Gastroesophageal sphincter (tissue), 3 donors: ENCODE measurements around the gene DECR2.

ENCODE experiments used
- POLR2A ChIP-seq, 2 donors: fragments of 450-650 bp; IDR thresholded peaks; one replicate each; pipeline ENCODE4 v1.6.1; 2017; ENCODE audit warnings: antibody characterized with exemption in 2 of 2, mild to moderate bottlenecking in 2 of 2, moderate library complexity in 1 of 2
- POLR2AphosphoS5 ChIP-seq: sonication (generic); formaldehyde crosslinking; IDR thresholded peaks from one replicate; pipeline ENCODE4 v1.6.1; 2017; ENCODE audit warnings: antibody characterized with exemption
- TF ChIP-seq, protein P1 (sequence below), 4 experiments: fragments of 200-600 bp in 2 of 4; fragments of 450-650 bp in 2 of 4; sonication (generic) in 1 of 4; IDR thresholded peaks; one replicate each; pipeline ENCODE4 v1.5.1; 2017 to 2019; ENCODE audit warnings: antibody characterized with exemption in 4 of 4, mild to moderate bottlenecking in 2 of 4, moderate library complexity in 2 of 4

DNA sequence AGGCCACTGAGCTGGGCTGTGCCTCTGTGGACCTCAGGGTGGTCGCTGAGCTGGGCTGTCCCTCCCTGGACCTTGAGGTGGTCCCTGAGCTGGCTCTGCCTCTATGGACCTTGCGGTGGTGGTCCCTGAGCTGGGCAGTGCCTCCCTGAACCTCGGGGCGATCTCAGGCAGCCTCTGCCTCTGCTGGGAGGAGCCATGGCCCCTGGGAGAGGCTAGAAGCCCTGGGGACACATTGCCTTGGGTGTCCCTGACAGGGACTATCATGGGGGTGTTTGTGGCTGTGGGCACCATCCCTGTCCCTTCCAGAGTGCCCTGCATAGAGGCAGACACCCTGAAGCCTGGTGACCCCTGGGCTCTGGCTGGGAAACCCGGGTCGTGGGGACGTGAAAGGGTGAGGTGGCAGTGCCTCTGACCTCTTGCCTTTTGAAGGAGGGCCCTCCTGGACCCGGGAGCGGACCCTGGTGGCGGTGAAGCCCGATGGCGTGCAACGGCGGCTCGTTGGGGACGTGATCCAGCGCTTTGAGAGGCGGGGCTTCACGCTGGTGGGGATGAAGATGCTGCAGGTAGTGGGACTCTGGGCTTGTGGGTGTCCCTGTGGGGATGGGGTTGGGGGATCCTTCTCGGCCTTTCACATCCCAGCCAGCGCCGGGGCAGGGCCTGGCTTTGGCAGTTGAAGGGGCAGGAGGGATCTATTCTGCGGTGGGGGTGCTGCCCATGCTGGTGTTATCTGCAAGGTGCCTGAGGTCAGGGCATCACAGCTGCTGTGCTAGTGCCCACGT is 2.9 kb upstream of the DECR2 start:
- TF ChIP-seq POLR2A (IDR thresholded peaks at IDR 0.05) (no peak), POLR2AphosphoS5 (no peak)
- TF ChIP-seq, protein P1, sequence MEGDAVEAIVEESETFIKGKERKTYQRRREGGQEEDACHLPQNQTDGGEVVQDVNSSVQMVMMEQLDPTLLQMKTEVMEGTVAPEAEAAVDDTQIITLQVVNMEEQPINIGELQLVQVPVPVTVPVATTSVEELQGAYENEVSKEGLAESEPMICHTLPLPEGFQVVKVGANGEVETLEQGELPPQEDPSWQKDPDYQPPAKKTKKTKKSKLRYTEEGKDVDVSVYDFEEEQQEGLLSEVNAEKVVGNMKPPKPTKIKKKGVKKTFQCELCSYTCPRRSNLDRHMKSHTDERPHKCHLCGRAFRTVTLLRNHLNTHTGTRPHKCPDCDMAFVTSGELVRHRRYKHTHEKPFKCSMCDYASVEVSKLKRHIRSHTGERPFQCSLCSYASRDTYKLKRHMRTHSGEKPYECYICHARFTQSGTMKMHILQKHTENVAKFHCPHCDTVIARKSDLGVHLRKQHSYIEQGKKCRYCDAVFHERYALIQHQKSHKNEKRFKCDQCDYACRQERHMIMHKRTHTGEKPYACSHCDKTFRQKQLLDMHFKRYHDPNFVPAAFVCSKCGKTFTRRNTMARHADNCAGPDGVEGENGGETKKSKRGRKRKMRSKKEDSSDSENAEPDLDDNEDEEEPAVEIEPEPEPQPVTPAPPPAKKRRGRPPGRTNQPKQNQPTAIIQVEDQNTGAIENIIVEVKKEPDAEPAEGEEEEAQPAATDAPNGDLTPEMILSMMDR (IDR thresholded peaks at IDR 0.05): no peak
